ENCODE results near the gene RALGPS1. TPM values are rescaled to one million over a fixed set of nuclear protein-coding genes. Genes with fewer than 3 reads are reported as not detected.

The RALGPS1 gene
- total and polyA plus RNA-seq, 2 of the 8 experiments (the other 6 are each of a cell fraction or from before 2014, with no cell fraction given) = 20.0 to 23.5 TPM

- no peak for TF ChIP-seq CTCF (IDR thresholded peaks at IDR 0.05; ENCODE audit: control extremely low read depth in 1 of 3, insufficient read depth in 1 of 3, low read depth in 1 of 3, low read length in 3 of 3)
Observed at GRCh38 chr9:127036437-127036836, 121.9 kb downstream of the RALGPS1 start (continued).

All from H1 (cell line).